Measurements from ENCODE around the gene BHLHE40.

The BHLHE40 gene

GRCh38 chr3:5002871-5003247, 23.6 kb downstream of the BHLHE40 start:
- DNase-seq, result no peak

GRCh38 chr3:5004319-5005152, 25.3 kb downstream of the BHLHE40 start:
- DNase-seq, result no peak

- DNase-seq, result no peak
These were observed 26.1 kb downstream of the BHLHE40 start for GRCh38 chr3:5005367-5005766.

GRCh38 chr3:5006755-5007202, 27.5 kb downstream of the BHLHE40 start:
- no peak for DNase-seq

GRCh38 chr3:5007873-5008272, 28.6 kb downstream of the BHLHE40 start:
- no peak for DNase-seq

- no peak for DNase-seq
These were observed 30.4 kb downstream of the BHLHE40 start for GRCh38 chr3:5009506-5010109.

- DNase-seq, result no peak
These were observed 30.9 kb downstream of the BHLHE40 start for GRCh38 chr3:5010140-5010539.

GRCh38 chr3:5010706-5011554, 31.7 kb downstream of the BHLHE40 start:
- no peak for DNase-seq

GRCh38 chr3:5011555-5012256, 32.5 kb downstream of the BHLHE40 start:
- DNase-seq, result no peak

- no peak for DNase-seq
These were observed 33.1 kb downstream of the BHLHE40 start for GRCh38 chr3:5012367-5012766.

- no peak for DNase-seq
These were observed 34.0 kb downstream of the BHLHE40 start for GRCh38 chr3:5013021-5013906.

- DNase-seq, result no peak
These were observed 35.2 kb downstream of the BHLHE40 start for GRCh38 chr3:5014391-5014790.

- no peak for DNase-seq
These were observed 35.8 kb downstream of the BHLHE40 start for GRCh38 chr3:5015056-5015455.

GRCh38 chr3:5016211-5017161, 37.2 kb downstream of the BHLHE40 start:
- no peak for DNase-seq

- no peak for DNase-seq
These were observed 38.8 kb downstream of the BHLHE40 start for GRCh38 chr3:5017925-5018531.

- DNase-seq, result no peak
These were observed 40.4 kb downstream of the BHLHE40 start for GRCh38 chr3:5019411-5020241.

GRCh38 chr3:5020242-5020722, 41.0 kb downstream of the BHLHE40 start:
- DNase-seq, result no peak

- DNase-seq, result no peak
These were observed 42.2 kb downstream of the BHLHE40 start for GRCh38 chr3:5021116-5022092.
